SK-N-MC (cell line): ENCODE data around the gene KLK11.

ENCODE experiments used
- DNase-seq: peaks from one replicate; pipeline ENCODE4 v3.0.0-alpha.2; 2011; ENCODE audit warnings: low read depth, low spot score
- H3K27ac ChIP-seq: fragments of 200-600 bp; sonication (generic); 2 replicates; pipeline ENCODE4 v1.5.1; 2016; ENCODE audit warnings: mixed run types
- H3K36me3 ChIP-seq: fragments of 200-600 bp; sonication (generic); 2 replicates; pipeline ENCODE4 v1.6.1; 2017; ENCODE audit warnings: antibody characterized with exemption, low read length, mixed read lengths; ENCODE audit not compliant: insufficient read depth
- H3K4me3 ChIP-seq: fragments of 200-600 bp; sonication (generic); 2 replicates; pipeline ENCODE4 v1.5.1; 2016
- H3K9ac ChIP-seq: fragments of 200-600 bp; sonication (generic); 2 replicates; pipeline ENCODE4 v1.8.0; 2017; ENCODE audit warnings: mixed run types, mixed read lengths; ENCODE audit not compliant: insufficient read length
- H3K9me3 ChIP-seq: fragments of 200-600 bp; sonication (generic); 2 replicates; pipeline ENCODE4 v1.6.1; 2017; ENCODE audit warnings: low read depth, mild to moderate bottlenecking, antibody characterized with exemption, low read length, moderate library complexity, mixed read lengths
- EZH2 ChIP-seq: fragments of 200-600 bp; sonication (generic); IDR thresholded peaks from one replicate; pipeline ENCODE4 v1.6.1; 2017; ENCODE audit warnings: antibody characterized with exemption
- FOXP2 ChIP-seq: optimal IDR thresholded peaks from 2 replicates; pipeline ENCODE3; 2011; ENCODE audit warnings: mild to moderate bottlenecking, moderate library complexity; ENCODE audit not compliant: insufficient read depth; ENCODE audit errors: extremely low read length, control extremely low read depth
- POLR2AphosphoS5 ChIP-seq: IDR thresholded peaks from 2 replicates; pipeline ENCODE4 v1.6.1; 2012; ENCODE audit warnings: mild to moderate bottlenecking, low read depth, low read length, borderline replicate concordance

KLK11 gene

GRCh38 chr19:50979758-50980157 is 46.7 kb downstream of the KLK11 start:
- H3K9ac ChIP-seq = no peak overlapping the region
- no peak overlapping the region for H3K4me3 ChIP-seq
- no peak overlapping the region for H3K27ac ChIP-seq
- TF ChIP-seq FOXP2 (no peak), EZH2 (no peak), POLR2AphosphoS5 (no peak)
- H3K9me3 ChIP-seq = no peaks in the 10 kb centered on the region
- DNase-seq = no peak
- no peaks in the 10 kb centered on the region for H3K36me3 ChIP-seq

GRCh38 chr19:50978772-50979390 is 47.5 kb downstream of the KLK11 start:
- H3K9me3 ChIP-seq = no peaks in the 10 kb centered on the region
- H3K27ac ChIP-seq = no peak overlapping the region
- H3K36me3 ChIP-seq = no peaks in the 10 kb centered on the region
- TF ChIP-seq EZH2 = no peak
- no peak for TF ChIP-seq FOXP2
- no peak for TF ChIP-seq POLR2AphosphoS5
- H3K9ac ChIP-seq = no peak overlapping the region
- no peak for DNase-seq
- no peak overlapping the region for H3K4me3 ChIP-seq

- no peaks in the 10 kb centered on the region for H3K36me3 ChIP-seq
- TF ChIP-seq FOXP2 = no peak
- TF ChIP-seq EZH2 = no peak
- H3K9me3 ChIP-seq = no peaks in the 10 kb centered on the region
- no peak overlapping the region for H3K4me3 ChIP-seq
- no peak overlapping the region for H3K27ac ChIP-seq
- no peak overlapping the region for H3K9ac ChIP-seq
- DNase-seq = no peak
These were observed 48.8 kb downstream of the KLK11 start for GRCh38 chr19:50977626-50978025.

- H3K36me3 ChIP-seq = no peaks in the 10 kb centered on the region
- TF ChIP-seq POLR2AphosphoS5 = no peak
- TF ChIP-seq EZH2 = no peak
- TF ChIP-seq FOXP2 = no peak
- no peaks in the 10 kb centered on the region for H3K9me3 ChIP-seq
- no peak overlapping the region for H3K9ac ChIP-seq
- H3K4me3 ChIP-seq = no peak overlapping the region
- H3K27ac ChIP-seq = no peak overlapping the region
- DNase-seq = no peak
These were observed 50.6 kb downstream of the KLK11 start for GRCh38 chr19:50975766-50976165.

GRCh38 chr19:50974702-50975556 is 51.5 kb downstream of the KLK11 start:
- no peak for TF ChIP-seq POLR2AphosphoS5
- no peak for DNase-seq
- Histone ChIP-seq H3K27ac (no peak overlapping the region), H3K36me3 (no peaks in the 10 kb centered on the region), H3K9ac (no peak overlapping the region), H3K4me3 (no peak overlapping the region), H3K9me3 (no peaks in the 10 kb centered on the region)

GRCh38 chr19:50972795-50973376 is 53.5 kb downstream of the KLK11 start:
- Histone ChIP-seq H3K9ac (no peak overlapping the region), H3K27ac (no peak overlapping the region), H3K9me3 (no peaks in the 10 kb centered on the region), H3K4me3 (no peak overlapping the region), H3K36me3 (no peaks in the 10 kb centered on the region)
- no peak for DNase-seq
- TF ChIP-seq POLR2AphosphoS5 = no peak
- TF ChIP-seq EZH2 = no peak
- no peak for TF ChIP-seq FOXP2
